Common myeloid progenitor, CD34-positive (primary cell): ENCODE data around the gene TSHB.

Experiments
- CTCF ChIA-PET: fragments of 350-600 bp; sonication (Branson Sonifier 250); formaldehyde crosslinking; loops from one replicate; lab custom pipeline; 2021; ENCODE audit warnings: antibody characterized with exemption; lab: Charles Lee
- POLR2A ChIA-PET: fragments of 350-600 bp; sonication (Branson Sonifier 250); formaldehyde crosslinking; loops from one replicate; lab custom pipeline; 2021; ENCODE audit warnings: antibody characterized with exemption; lab: Charles Lee
- DNase-seq, 3 donors: peaks; one replicate each; pipeline versions ENCODE4 v3.0.0 to v3.0.0-alpha.2; 2013
- H3K27ac ChIP-seq, 2 experiments: 1 replicate in 1 of 2; 2 replicates in 1 of 2; pipeline ENCODE4 v1.7.0; 2013; ENCODE audit warnings: inconsistent platforms in 2 of 2, low read length in 2 of 2, mild to moderate bottlenecking in 2 of 2, low read depth in 1 of 2, moderate library complexity in 1 of 2; ENCODE audit not compliant: severe bottlenecking in 2 of 2, insufficient read depth in 1 of 2, poor library complexity in 1 of 2
- H3K27me3 ChIP-seq, 5 experiments: replicated peaks in 2 of 5; 1 replicate in 3 of 5; 2 replicates in 2 of 5; pipeline versions ENCODE4 v1.6.1 to v1.7.0; 2013; ENCODE audit warnings: low read length in 4 of 5, mild to moderate bottlenecking in 2 of 5, moderate library complexity in 2 of 5, inconsistent platforms in 1 of 5; ENCODE audit not compliant: insufficient read depth in 5 of 5, control insufficient read depth in 4 of 5
- H3K36me3 ChIP-seq, 4 experiments: 1 replicate in 2 of 4; 2 replicates in 2 of 4; pipeline versions ENCODE4 v1.6.1 to v1.7.0; 2013; ENCODE audit warnings: low read length in 3 of 4, control low read depth in 1 of 4, mild to moderate bottlenecking in 1 of 4; ENCODE audit not compliant: control insufficient read depth in 4 of 4, insufficient read depth in 4 of 4
- H3K4me1 ChIP-seq, 4 experiments: 1 replicate in 3 of 4; 2 replicates in 1 of 4; pipeline versions ENCODE4 v1.6.1 to v1.7.1; 2013; ENCODE audit warnings: low read length in 3 of 4, mild to moderate bottlenecking in 3 of 4, control low read depth in 1 of 4, inconsistent platforms in 1 of 4, moderate library complexity in 1 of 4; ENCODE audit not compliant: control insufficient read depth in 4 of 4, insufficient read depth in 4 of 4; ENCODE audit errors: control extremely low read depth in 1 of 4
- H3K4me3 ChIP-seq, 7 experiments: 1 replicate in 4 of 7; 2 replicates in 3 of 7; pipeline versions ENCODE4 v1.5.1 to v1.7.0; 2013; ENCODE audit warnings: mild to moderate bottlenecking in 7 of 7, low read length in 6 of 7, moderate library complexity in 6 of 7, inconsistent platforms in 2 of 7, low read depth in 2 of 7, control low read depth in 1 of 7; ENCODE audit not compliant: insufficient read depth in 4 of 7, control insufficient read depth in 1 of 7; ENCODE audit errors: extremely low read depth in 1 of 7
- H3K9me3 ChIP-seq, 5 experiments: 1 replicate in 4 of 5; 2 replicates in 1 of 5; pipeline versions ENCODE4 v1.6.1 to v1.7.1; 2013; ENCODE audit warnings: low read length in 4 of 5, mild to moderate bottlenecking in 2 of 5, inconsistent platforms in 1 of 5, low read depth in 1 of 5, moderate library complexity in 1 of 5; ENCODE audit not compliant: control insufficient read depth in 4 of 5, insufficient read depth in 2 of 5; ENCODE audit errors: control extremely low read depth in 1 of 5
- WGBS: methylation state at CpG from one replicate; pipeline ENCODE4 v1.1.5; 2013; ENCODE audit not compliant: insufficient coverage; 5-methylcytosine and 5-hydroxymethylcytosine counted together

TSHB gene

DNA sequence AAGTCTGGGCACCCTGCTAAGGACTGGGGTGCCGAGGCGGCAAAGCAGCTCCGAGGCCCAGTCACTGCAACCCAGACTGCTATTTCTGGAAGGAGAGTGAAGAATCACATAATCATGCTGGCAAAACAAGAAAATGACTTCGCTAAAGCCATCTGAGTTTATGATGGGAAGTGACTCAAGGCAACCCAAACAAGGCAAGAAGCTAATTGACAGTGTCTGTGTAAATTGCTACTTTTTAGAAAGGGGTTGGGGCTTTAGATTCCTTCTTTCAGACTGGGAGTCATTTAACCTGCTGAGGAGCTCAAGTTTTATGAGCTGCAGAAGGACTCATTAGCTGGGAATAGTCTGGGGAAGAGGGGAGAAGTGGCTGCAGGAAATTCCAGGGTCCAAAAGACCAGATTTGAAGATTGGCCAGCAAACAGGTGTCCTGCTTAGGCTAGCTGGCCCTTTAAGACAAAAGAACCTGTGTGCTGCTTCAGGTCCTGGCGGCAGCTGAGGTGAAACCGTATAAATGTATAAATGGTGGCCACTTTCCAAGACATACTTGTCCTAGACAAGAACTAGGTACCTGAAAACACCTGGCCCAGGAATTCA is 28.1 kb downstream of the TSHB start:
- ChIA-PET CTCF (interaction anchor here (0.6 to 1.6 kb wide), 6 partner anchors 11 to 78 kb away, joined by 3 to 5 read pairs (median 3); partner anchors contain the start of gene TSPAN2), POLR2A (no interaction called here)
- Histone ChIP-seq H3K27me3 (no peaks in the 10 kb centered on the region), H3K9me3 (no peaks in the 10 kb centered on the region), H3K36me3 (peaks cover 4 to 67% (median 26%) of the 10 kb centered on the region in 4 experiments), H3K27ac (no peak overlapping the region), H3K4me1 (peaks cover 0 to 14% (median 12%) of the 10 kb centered on the region in 4 experiments), H3K4me3 (no peak overlapping the region)
- 95% methylated on average over 6 of the region's 6 CpGs for WGBS
- no peak for DNase-seq

GRCh38 chr1:115059316-115059715 is 29.7 kb downstream of the TSHB start:
- WGBS, result no CpG with 5 or more reads among the region's 2 CpGs
- no peaks in the 10 kb centered on the region for H3K27me3 ChIP-seq
- POLR2A ChIA-PET, result no interaction called here
- no peaks in the 10 kb centered on the region for H3K9me3 ChIP-seq
- CTCF ChIA-PET, result interaction anchor here (0.9 to 1.3 kb wide), 3 partner anchors 9 to 53 kb away, joined by 3 to 6 read pairs (median 4); no protein-coding TSS in a partner anchor
- H3K4me1 ChIP-seq, result peaks cover 0 to 30% (median 24%) of the 10 kb centered on the region in 4 experiments
- H3K27ac ChIP-seq, result no peak overlapping the region
- no peak for DNase-seq
- no peak overlapping the region for H3K4me3 ChIP-seq
- H3K36me3 ChIP-seq, result peaks cover 4 to 59% (median 26%) of the 10 kb centered on the region in 4 experiments

DNA sequence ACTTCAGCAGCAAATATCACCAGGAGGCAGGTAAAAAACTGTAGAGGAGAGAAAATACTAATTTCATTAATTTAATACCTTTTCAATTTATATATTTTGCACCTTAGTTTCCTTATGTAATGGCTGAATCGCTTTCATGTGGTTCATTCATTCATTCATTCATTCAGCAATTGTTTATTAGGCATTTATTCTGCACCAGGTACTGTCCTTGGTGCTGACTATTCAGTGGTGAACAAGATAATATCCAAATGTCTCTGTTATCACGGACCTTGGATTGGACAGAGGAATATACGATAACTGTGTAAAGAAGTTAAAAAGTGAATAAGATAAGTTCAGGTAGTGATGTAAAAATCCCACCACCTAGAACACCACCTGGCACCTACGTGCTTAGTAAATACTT is 30.9 kb downstream of the TSHB start:
- no peaks in the 10 kb centered on the region for H3K9me3 ChIP-seq
- 100% methylated on average over 1 of the region's 4 CpGs for WGBS
- CTCF ChIA-PET, result no interaction called here

GRCh38 chr1:115062542-115063004 is 32.9 kb downstream of the TSHB start:
- peaks cover 2 to 55% (median 19%) of the 10 kb centered on the region in 4 experiments for H3K36me3 ChIP-seq
- CTCF ChIA-PET, result interaction anchor here (1.1 kb wide), 1 partner anchor 11 kb away, joined by 3 read pairs; no protein-coding TSS in a partner anchor
- WGBS, result 33% methylated on average over 3 of the region's 7 CpGs

More for the DNA sequence above, 30.9 kb downstream of the TSHB start:
- H3K27ac ChIP-seq, result no peak overlapping the region
- H3K4me3 ChIP-seq, result no peak overlapping the region
- POLR2A ChIA-PET, result no interaction called here
- H3K27me3 ChIP-seq, result no peaks in the 10 kb centered on the region
- DNase-seq, result no peak
- peaks cover 0 to 38% (median 28%) of the 10 kb centered on the region in 4 experiments for H3K4me1 ChIP-seq
- H3K36me3 ChIP-seq, result peaks cover 4 to 60% (median 26%) of the 10 kb centered on the region in 4 experiments

GRCh38 chr1:115063228-115063901 is 33.7 kb downstream of the TSHB start:
- POLR2A ChIA-PET, result no interaction called here

More at GRCh38 chr1:115062542-115063004, 32.9 kb downstream of the TSHB start:
- Histone ChIP-seq H3K9me3 (no peaks in the 10 kb centered on the region), H3K27me3 (no peaks in the 10 kb centered on the region), H3K4me3 (peak overlapping the region in 2 of 7 experiments; percentile 32 to 56), H3K4me1 (peaks cover 0 to 38% (median 28%) of the 10 kb centered on the region in 4 experiments), H3K27ac (peak overlapping the region; percentile 76 to 82)
- DNase-seq, result peak; percentile 93 to 99 (median 99)
- POLR2A ChIA-PET, result interaction anchor here (0.7 kb wide), 1 partner anchor 29 kb away, joined by 4 read pairs; no protein-coding TSS in a partner anchor

DNA sequence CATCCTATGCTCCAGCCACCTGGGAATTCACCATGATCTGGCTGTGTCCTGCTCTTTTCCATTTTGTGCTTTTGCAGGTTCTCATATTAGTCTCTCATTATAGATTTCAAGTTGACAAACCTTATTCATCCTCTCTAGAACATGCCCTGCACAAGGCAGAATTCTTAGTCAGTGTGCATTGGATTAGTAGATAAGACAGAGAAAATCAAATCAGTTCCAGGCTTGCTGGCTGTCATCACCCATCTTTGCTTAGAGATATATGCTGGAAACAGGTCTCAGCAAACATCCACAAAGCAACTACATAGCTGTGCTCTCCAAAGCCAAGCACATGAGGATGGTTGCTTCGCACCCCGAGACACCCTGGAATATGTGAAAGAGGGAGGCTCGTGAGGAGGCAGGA is 34.8 kb downstream of the TSHB start:
- WGBS, result 100% methylated on average over 3 of the region's 3 CpGs
- CTCF ChIA-PET, result interaction anchor here (1.9 kb wide), 1 partner anchor 33 kb away, joined by 5 read pairs; no protein-coding TSS in a partner anchor
- H3K4me3 ChIP-seq, result no peak overlapping the region
- POLR2A ChIA-PET, result no interaction called here
- no peak overlapping the region for H3K27ac ChIP-seq
- H3K9me3 ChIP-seq, result no peaks in the 10 kb centered on the region
- peaks cover 0 to 44% (median 30%) of the 10 kb centered on the region in 4 experiments for H3K4me1 ChIP-seq
- no peak for DNase-seq
- H3K36me3 ChIP-seq, result peaks cover 0 to 57% (median 13%) of the 10 kb centered on the region in 4 experiments
- no peaks in the 10 kb centered on the region for H3K27me3 ChIP-seq

More at GRCh38 chr1:115063228-115063901, 33.7 kb downstream of the TSHB start:
- Histone ChIP-seq H3K9me3 (no peaks in the 10 kb centered on the region), H3K4me1 (peaks cover 0 to 38% (median 28%) of the 10 kb centered on the region in 4 experiments), H3K4me3 (peak overlapping the region in 2 of 7 experiments; percentile 8 to 29), H3K27ac (peak overlapping the region; percentile 76 to 82), H3K36me3 (peaks cover 1 to 55% (median 18%) of the 10 kb centered on the region in 4 experiments), H3K27me3 (no peaks in the 10 kb centered on the region)
- DNase-seq, result peak; percentile 25 to 92 (median 86)
- 5% methylated on average over 3 of the region's 7 CpGs for WGBS
- CTCF ChIA-PET, result interaction anchor here (1.9 kb wide), 1 partner anchor 34 kb away, joined by 5 read pairs; no protein-coding TSS in a partner anchor
